GM21381 (cell line): ENCODE measurements around the gene KCNJ18.
"Not testable (repeated sequence)": the region's sequence is repeated elsewhere in the genome, so short reads cannot be mapped to it uniquely, and the experiment has no call there.

Source experiments
- ATAC-seq: cut with Tn5 transposase; IDR thresholded peaks from one replicate; pipeline ENCODE4 v1.9.1; 2021; ENCODE audit warnings: mild to moderate bottlenecking, moderate library complexity; ENCODE audit not compliant: unreplicated experiment

The KCNJ18 gene

GRCh38 chr17:21683897-21684296, 8.4 kb upstream of the KCNJ18 start:
- ATAC-seq, result not testable (repeated sequence)

- ATAC-seq, result not testable (repeated sequence)
Observed at GRCh38 chr17:21684384-21684783, 7.9 kb upstream of the KCNJ18 start.

- not testable (repeated sequence) for ATAC-seq
Observed at GRCh38 chr17:21685061-21685795, 7.1 kb upstream of the KCNJ18 start.

- ATAC-seq, result no peak
Observed at GRCh38 chr17:21686165-21687015, 5.9 kb upstream of the KCNJ18 start.

GRCh38 chr17:21687136-21687953, 5.0 kb upstream of the KCNJ18 start:
- ATAC-seq, result no peak

- no peak for ATAC-seq
Observed at GRCh38 chr17:21688293-21688949, 3.9 kb upstream of the KCNJ18 start.

GRCh38 chr17:21689604-21690003, 2.7 kb upstream of the KCNJ18 start:
- no peak for ATAC-seq

GRCh38 chr17:21690811-21691210, 1.5 kb upstream of the KCNJ18 start:
- ATAC-seq, result not testable (repeated sequence)

- ATAC-seq, result not testable (repeated sequence)
Observed at GRCh38 chr17:21691481-21691880, 842 bp upstream of the KCNJ18 start.

- not testable (repeated sequence) for ATAC-seq
Observed at GRCh38 chr17:21692704-21693065, 362 bp downstream of the KCNJ18 start.

- ATAC-seq, result not testable (repeated sequence)
Observed at GRCh38 chr17:21693391-21693796, 1.1 kb downstream of the KCNJ18 start.

GRCh38 chr17:21693937-21694336, 1.6 kb downstream of the KCNJ18 start:
- ATAC-seq, result not testable (repeated sequence)

- ATAC-seq, result not testable (repeated sequence)
Observed at GRCh38 chr17:21696227-21696626, 3.9 kb downstream of the KCNJ18 start.

GRCh38 chr17:21696842-21697507, 4.7 kb downstream of the KCNJ18 start:
- not testable (repeated sequence) for ATAC-seq

- ATAC-seq, result not testable (repeated sequence)
Observed at GRCh38 chr17:21697508-21697860, 5.2 kb downstream of the KCNJ18 start.

- ATAC-seq, result not testable (repeated sequence)
Observed at GRCh38 chr17:21698437-21699075, 6.2 kb downstream of the KCNJ18 start.

GRCh38 chr17:21699124-21699523, 6.8 kb downstream of the KCNJ18 start:
- ATAC-seq, result not testable (repeated sequence)

- ATAC-seq, result not testable (repeated sequence)
Observed at GRCh38 chr17:21699573-21700236, 7.4 kb downstream of the KCNJ18 start.

GRCh38 chr17:21701090-21701489, 8.8 kb downstream of the KCNJ18 start:
- ATAC-seq, result not testable (repeated sequence)
